Lower lobe of right lung (tissue), 2 donors: ENCODE results near the gene CHI3L1. TPM values are rescaled to one million over a fixed set of nuclear protein-coding genes. Genes with fewer than 3 reads are reported as not detected.

ENCODE experiments used
- ATAC-seq, 2 donors: fragments of 200-7000 bp; cut with Tn5 transposase; one replicate each; pipeline ENCODE4 v1.9.1; 2020 to 2022; ENCODE audit warnings: mild to moderate bottlenecking in 2 of 2, moderate library complexity in 2 of 2
- DNase-seq: peaks from one replicate; pipeline ENCODE4 v3.0.0-alpha.2; 2020
- H3K27ac ChIP-seq: fragments of 200-600 bp; one replicate; pipeline ENCODE4 v1.8.0; 2022
- H3K27me3 ChIP-seq: fragments of 200-600 bp; one replicate; pipeline ENCODE4 v1.8.0; 2022; ENCODE audit warnings: low read depth
- H3K36me3 ChIP-seq: fragments of 200-600 bp; one replicate; pipeline ENCODE4 v1.8.0; 2022; ENCODE audit warnings: mild to moderate bottlenecking
- H3K4me1 ChIP-seq: fragments of 200-600 bp; one replicate; pipeline ENCODE4 v1.8.0; 2022
- H3K4me3 ChIP-seq: fragments of 200-600 bp; one replicate; pipeline ENCODE4 v1.8.0; 2022; ENCODE audit warnings: mild to moderate bottlenecking
- H3K9me3 ChIP-seq: fragments of 200-600 bp; one replicate; pipeline ENCODE4 v1.8.0; 2022
- intact Hi-C: fragments of 100-400 bp; cut with DNase I; formaldehyde crosslinking; loops from one replicate; pipeline ENCODE4 v1.11.0; 2022
- total RNA-seq: library from RNA; stranded (reverse); fragmentation: NEBNext Ultra II Directional; extraction: Animal tissue kit (Norgen Biotek cat#: 25700); gene quantifications from one replicate; pipeline ENCODE4 v1.2.1, GENCODE V29; 2021
- TF ChIP-seq, protein P1 (sequence below): fragments of 200-600 bp; IDR thresholded peaks from one replicate; pipeline ENCODE4 v1.8.0; 2022; ENCODE audit warnings: antibody characterized with exemption, mild to moderate bottlenecking
- donor health status: DM: no; HTN: yes; CAD: no; lungs with severe emphysema.

CHI3L1 gene
- total RNA-seq, 1 donor from 2014 or later = 22.2 TPM

- Histone ChIP-seq H3K36me3 (no peaks in the 10 kb centered on the region), H3K27me3 (no peaks in the 10 kb centered on the region), H3K27ac (no peak overlapping the region), H3K4me1 (no peaks in the 10 kb centered on the region), H3K4me3 (no peak overlapping the region), H3K9me3 (no peaks in the 10 kb centered on the region)
- TF ChIP-seq, protein P1, sequence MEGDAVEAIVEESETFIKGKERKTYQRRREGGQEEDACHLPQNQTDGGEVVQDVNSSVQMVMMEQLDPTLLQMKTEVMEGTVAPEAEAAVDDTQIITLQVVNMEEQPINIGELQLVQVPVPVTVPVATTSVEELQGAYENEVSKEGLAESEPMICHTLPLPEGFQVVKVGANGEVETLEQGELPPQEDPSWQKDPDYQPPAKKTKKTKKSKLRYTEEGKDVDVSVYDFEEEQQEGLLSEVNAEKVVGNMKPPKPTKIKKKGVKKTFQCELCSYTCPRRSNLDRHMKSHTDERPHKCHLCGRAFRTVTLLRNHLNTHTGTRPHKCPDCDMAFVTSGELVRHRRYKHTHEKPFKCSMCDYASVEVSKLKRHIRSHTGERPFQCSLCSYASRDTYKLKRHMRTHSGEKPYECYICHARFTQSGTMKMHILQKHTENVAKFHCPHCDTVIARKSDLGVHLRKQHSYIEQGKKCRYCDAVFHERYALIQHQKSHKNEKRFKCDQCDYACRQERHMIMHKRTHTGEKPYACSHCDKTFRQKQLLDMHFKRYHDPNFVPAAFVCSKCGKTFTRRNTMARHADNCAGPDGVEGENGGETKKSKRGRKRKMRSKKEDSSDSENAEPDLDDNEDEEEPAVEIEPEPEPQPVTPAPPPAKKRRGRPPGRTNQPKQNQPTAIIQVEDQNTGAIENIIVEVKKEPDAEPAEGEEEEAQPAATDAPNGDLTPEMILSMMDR = no peak
- ATAC-seq (no peak), DNase-seq (peak; percentile 11)
- intact Hi-C loops = no loop called here
These were observed 38.4 kb downstream of the CHI3L1 start for GRCh38 chr1:203148127-203148526.

DNA sequence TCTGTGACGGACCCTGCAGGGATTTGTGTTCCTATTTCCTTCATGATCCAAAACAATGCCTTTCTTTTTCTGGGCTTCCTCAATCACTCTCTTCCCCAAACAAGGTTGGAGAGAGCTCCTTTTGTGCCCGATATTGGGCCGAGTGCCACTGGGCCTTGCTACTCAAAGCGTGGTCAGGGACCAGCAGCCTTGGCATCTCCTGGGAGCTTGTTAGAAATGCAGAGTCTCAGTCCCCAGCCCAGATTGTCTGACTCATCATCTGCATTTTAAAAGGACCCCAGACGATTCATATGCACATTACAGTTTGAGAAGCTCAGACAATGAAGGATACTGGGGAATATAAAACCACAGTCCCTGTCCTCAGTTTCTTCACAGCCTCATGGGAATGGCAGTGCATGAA lies 39.1 kb downstream of the CHI3L1 start:
- Histone ChIP-seq H3K4me3 (no peak overlapping the region), H3K27ac (no peak overlapping the region), H3K9me3 (no peaks in the 10 kb centered on the region), H3K36me3 (no peaks in the 10 kb centered on the region), H3K27me3 (no peaks in the 10 kb centered on the region), H3K4me1 (no peaks in the 10 kb centered on the region)
- intact Hi-C loops = no loop called here
- TF ChIP-seq, protein P1 = no peak
- peak; percentile 13 for DNase-seq
- ATAC-seq = no peak

- Histone ChIP-seq H3K27me3 (no peaks in the 10 kb centered on the region), H3K4me3 (no peak overlapping the region), H3K9me3 (no peaks in the 10 kb centered on the region), H3K36me3 (no peaks in the 10 kb centered on the region), H3K4me1 (no peaks in the 10 kb centered on the region), H3K27ac (no peak overlapping the region)
- TF ChIP-seq, protein P1 = no peak
- DNase-seq (no peak), ATAC-seq (no peak)
- intact Hi-C loops = no loop called here
These were observed 40.0 kb downstream of the CHI3L1 start for GRCh38 chr1:203146537-203146936.

DNA sequence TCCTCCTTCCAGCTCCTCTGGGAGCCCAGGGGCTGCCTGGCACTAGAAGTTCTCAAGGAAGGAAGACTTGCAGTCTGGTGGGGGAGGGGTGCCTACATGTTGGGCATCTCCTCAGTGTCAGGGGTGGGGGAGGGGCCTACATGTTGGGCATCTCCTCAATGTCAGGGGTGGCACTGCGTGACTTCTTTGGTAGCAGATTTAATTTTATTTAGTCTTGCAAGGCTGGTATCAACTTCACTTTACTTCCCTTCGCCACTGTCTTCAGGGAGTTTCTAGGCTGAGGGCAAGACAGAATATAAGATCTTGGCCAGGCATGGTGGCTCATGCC lies 40.5 kb downstream of the CHI3L1 start:
- no peaks in the 10 kb centered on the region for H3K27me3 ChIP-seq
- H3K36me3 ChIP-seq = no peaks in the 10 kb centered on the region
- DNase-seq = no peak
- no peak overlapping the region for H3K4me3 ChIP-seq
- TF ChIP-seq, protein P1 = no peak
- no peak for ATAC-seq
- intact Hi-C loops = no loop called here
- no peaks in the 10 kb centered on the region for H3K4me1 ChIP-seq
- H3K9me3 ChIP-seq = no peaks in the 10 kb centered on the region
- H3K27ac ChIP-seq = no peak overlapping the region

GRCh38 chr1:203145321-203146041 lies 41.0 kb downstream of the CHI3L1 start:
- no peak for ATAC-seq
- TF ChIP-seq, protein P1 = no peak

More at GRCh38 chr1:203145321-203146041, 41.0 kb downstream of the CHI3L1 start:
- no peak overlapping the region for H3K27ac ChIP-seq
- no peak for DNase-seq
- intact Hi-C loops = no loop called here
- H3K36me3 ChIP-seq = no peaks in the 10 kb centered on the region
- H3K9me3 ChIP-seq = no peaks in the 10 kb centered on the region
- H3K4me3 ChIP-seq = no peak overlapping the region
- H3K4me1 ChIP-seq = no peaks in the 10 kb centered on the region
- no peaks in the 10 kb centered on the region for H3K27me3 ChIP-seq
